ENCODE results near the gene GPATCH4. TPM values are rescaled to one million over a fixed set of nuclear protein-coding genes. Genes with fewer than 3 reads are reported as not detected.

Gene GPATCH4
- total and polyA plus RNA-seq, 12 donors, result 9.3 to 34.5 (median 13.5) TPM

DNA sequence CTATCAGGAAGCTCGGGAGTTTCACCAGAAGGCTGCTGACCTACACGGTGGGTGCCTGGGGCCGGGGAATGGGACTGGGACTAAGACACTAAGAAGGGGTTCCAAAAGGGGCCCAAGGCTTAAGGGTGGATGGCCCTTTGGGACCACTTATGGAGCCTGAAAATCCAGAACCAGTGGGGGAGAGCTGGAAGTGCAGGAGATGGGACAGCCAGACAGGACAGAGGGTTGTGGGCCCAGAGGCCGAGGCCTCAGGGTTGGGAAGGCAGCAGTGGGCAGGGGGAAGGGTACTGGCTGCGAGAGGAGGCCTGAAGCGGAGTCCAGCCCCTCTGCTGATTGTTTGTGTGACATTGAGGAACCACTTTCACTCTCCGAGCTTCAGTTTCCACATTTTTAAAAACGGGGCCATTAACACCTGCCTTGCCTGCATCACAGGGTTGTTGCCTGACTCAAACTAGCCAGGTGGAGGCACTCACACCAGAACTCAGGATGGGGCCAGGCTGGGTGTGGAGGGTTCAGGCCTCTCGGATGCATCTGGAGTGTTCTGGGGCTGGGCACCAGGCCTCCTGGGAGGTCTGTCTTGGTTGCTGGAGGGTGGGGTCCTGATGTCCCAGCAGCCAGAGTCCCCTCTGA, 18.8 kb downstream of the GPATCH4 start:
- Histone ChIP-seq H3K27me3 (no peaks in the 10 kb centered on the region), H3K9me3 (no peaks in the 10 kb centered on the region), H3K36me3 (no peaks in the 10 kb centered on the region), H3K4me3 (peak overlapping the region in 1 of 10 donors; percentile 27), H3K4me1 (peaks cover 0 to 10% (median 4%) of the 10 kb centered on the region in 9 donors), H3K27ac (peak overlapping the region in 1 of 10 donors; percentile 58)
- no peak for TF ChIP-seq CTCF (IDR thresholded peaks at IDR 0.05)
- no peak for ATAC-seq
- intact Hi-C loops (cut with DNase I), result loop anchor here in 5 of 10 donors (5.0 to 10.0 kb wide), 4 partner anchors 35 to 118 kb away; partner anchors contain the start of gene HAPLN2 (in 1 of the 5)
- no peak for DNase-seq
- WGBS, 2 donors, result 76 to 88% methylated on average over 9 of the region's 9 CpGs

- H3K27ac ChIP-seq, result peak overlapping the region in 1 of 10 donors; percentile 58
- H3K4me1 ChIP-seq, result peaks cover 0 to 10% (median 4%) of the 10 kb centered on the region in 9 donors
- 76 to 80% methylated on average over 21 of the region's 21 CpGs for WGBS, 2 donors
- H3K36me3 ChIP-seq, result no peaks in the 10 kb centered on the region
- no peak for DNase-seq
- H3K9me3 ChIP-seq, result no peaks in the 10 kb centered on the region
- H3K4me3 ChIP-seq, result peak overlapping the region in 1 of 10 donors; percentile 27
- intact Hi-C loops (cut with DNase I), result loop anchor here in 5 of 10 donors (5.0 to 10.0 kb wide), 4 partner anchors 35 to 117 kb away; partner anchors contain the start of gene HAPLN2 (in 1 of the 5)
- no peak for TF ChIP-seq CTCF (IDR thresholded peaks at IDR 0.05)
- no peak for ATAC-seq
- no peaks in the 10 kb centered on the region for H3K27me3 ChIP-seq
These were observed 19.5 kb downstream of the GPATCH4 start for GRCh38 chr1:156581661-156582387.

GRCh38 chr1:156579472-156579871, 21.8 kb downstream of the GPATCH4 start, which contains the start of gene TTC24:
TSS of gene TTC24 (plus strand) at chr1:156579723. CDS start at chr1:156581365, 1,642 bp downstream.
- H3K27me3 ChIP-seq, result no peaks in the 10 kb centered on the region
- no peak for ATAC-seq
- intact Hi-C loops (cut with DNase I), result loop anchor here in 1 of 10 donors (5.0 kb wide), 1 partner anchor 33 kb away; no protein-coding TSS in a partner anchor

More at GRCh38 chr1:156579472-156579871, 21.8 kb downstream of the GPATCH4 start, which contains the start of gene TTC24:
- WGBS, 2 donors, result 77 to 78% methylated on average over 5 of the region's 5 CpGs
- H3K27ac ChIP-seq, result no peak within 1 kb of the TSS
- no peak for DNase-seq
- H3K4me3 ChIP-seq, result no peak within 1 kb of the TSS
- no peaks in the 10 kb centered on the region for H3K36me3 ChIP-seq
- no peaks in the 10 kb centered on the region for H3K9me3 ChIP-seq
- TF ChIP-seq CTCF (IDR thresholded peaks at IDR 0.05), result no peak
- H3K4me1 ChIP-seq, result peaks cover 0 to 7% (median 4%) of the 10 kb centered on the region in 9 donors
